GM03348 (cell line): ENCODE results near the gene PRSS36.
"Not testable (repeated sequence)": the region's sequence is repeated elsewhere in the genome, so short reads cannot be mapped to it uniquely, and the experiment has no call there.

Experiments used
- DNase-seq: peaks from one replicate; pipeline ENCODE4 v3.0.0; 2012; ENCODE audit warnings: low spot score

PRSS36 gene

DNA sequence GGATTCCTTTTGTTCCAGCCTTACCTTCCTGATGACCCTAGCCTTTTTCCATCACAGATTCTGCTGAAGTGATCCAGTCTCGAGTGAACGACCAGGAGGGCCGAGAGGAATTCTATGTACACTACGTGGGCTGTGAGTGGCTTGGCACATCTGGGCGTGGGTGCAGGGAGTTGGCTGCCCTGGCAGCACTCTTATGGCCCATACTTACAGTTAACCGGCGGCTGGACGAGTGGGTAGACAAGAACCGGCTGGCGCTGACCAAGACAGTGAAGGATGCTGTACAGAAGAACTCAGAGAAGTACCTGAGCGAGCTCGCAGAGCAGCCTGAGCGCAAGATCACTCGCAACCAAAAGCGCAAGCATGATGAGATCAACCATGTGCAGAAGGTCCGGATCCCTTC is 29.7 kb downstream of the PRSS36 start:
- no peak for DNase-seq

DNA sequence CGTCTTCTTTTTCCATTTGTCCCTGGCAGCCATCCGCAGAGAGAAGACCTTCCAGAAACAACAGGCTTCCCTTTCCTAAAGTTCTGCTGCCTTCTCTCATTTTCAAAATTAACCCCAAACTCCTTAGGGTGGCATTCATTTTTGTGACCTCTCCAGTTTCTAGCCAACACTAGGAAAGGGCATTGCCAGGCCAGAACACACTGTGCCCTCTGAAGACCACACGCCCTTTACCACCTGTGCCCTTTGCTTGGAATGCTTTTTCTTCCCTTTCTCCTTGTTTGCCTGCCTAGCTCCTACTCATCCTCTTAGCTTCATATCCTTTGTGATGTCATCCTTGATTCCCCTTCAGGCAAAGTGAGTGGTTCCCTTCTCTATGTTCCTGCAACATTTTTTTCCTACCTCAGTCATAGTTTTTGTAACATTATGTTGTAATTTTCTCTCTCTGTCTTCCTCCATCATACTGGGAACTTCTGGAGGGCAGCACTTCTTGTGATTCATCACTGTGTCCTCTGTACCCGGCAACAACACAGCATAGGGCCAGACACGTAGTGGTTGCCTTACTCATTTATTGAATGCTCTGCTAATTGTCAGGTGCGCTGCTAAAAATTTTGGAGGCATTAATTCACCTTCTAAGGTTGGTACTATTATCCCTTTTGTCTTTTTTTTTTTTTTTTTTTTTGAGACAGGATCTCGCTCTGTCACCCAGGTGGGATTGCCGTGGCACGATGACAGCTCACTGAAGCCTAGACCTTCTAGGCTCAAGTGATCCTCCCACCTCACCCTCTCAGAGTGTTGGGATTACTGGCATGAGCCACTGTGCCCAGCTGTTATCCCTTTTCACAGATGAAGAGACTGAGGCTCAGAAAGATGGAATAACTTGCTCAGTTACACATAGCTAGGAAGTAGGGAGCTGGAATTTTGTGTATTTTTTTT is 31.4 kb downstream of the PRSS36 start:
- DNase-seq, result peak; percentile 50

DNA sequence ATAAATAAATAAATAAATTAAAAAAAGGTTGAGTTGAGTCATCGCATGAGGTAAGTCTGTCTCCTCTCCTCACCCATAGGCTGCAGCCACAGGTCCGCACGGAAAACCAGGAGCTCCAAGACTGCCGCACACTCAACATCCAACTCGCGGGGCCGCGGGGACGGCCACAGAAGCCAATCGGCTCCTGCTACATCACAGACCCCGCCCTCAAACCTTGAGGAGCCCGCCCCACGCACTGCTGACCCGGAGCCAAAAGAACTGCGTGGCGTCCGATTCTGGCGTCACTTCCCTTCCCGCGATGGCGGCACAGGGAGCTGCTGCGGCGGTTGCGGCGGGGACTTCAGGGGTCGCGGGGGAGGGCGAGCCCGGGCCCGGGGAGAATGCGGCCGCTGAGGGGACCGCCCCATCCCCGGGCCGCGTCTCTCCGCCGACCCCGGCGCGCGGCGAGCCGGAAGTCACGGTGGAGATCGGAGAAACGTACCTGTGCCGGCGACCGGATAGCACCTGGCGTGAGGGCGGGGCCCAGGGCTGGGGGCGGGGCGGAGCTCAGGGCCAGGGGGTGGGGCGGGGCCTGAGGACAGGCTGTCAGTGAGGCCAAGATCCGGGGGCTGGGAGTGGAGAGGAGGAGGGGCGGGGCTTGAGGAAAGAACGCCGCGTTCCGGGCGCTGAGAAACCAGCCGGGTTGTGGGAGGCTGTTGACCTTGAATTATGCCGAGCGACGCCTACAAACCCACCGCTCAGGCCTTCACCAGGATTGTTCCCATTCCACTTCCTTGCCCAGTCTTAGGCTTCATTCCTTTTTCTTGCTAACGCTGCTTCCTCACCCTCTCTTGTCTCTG is 32.3 kb downstream of the PRSS36 start, which contains the start of gene KAT8:
KAT8 (plus strand) TSS at position 281 of the 839 bp plus-strand sequence; CDS start at position 299, 18 bp downstream.
- peak; percentile 97 for DNase-seq

DNA sequence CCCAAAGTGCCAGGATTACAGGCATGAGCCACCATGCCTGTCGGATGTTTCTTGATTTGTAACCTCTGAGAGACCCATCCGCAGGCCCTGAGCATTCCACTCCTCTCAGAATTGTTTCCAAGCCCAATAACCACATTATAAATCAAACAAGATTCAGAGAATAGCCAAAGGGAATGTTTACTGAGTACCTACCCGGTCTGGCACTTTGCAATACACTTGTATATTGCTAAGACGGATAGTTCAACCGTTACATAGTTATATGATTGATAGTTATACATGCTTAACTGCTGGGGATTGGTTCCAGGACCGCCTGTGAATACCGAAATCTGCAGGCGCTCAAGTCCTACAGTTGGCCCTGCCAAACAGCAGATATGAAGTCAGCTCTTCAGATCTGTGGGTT is 35.4 kb downstream of the PRSS36 start:
- no peak for DNase-seq

DNA sequence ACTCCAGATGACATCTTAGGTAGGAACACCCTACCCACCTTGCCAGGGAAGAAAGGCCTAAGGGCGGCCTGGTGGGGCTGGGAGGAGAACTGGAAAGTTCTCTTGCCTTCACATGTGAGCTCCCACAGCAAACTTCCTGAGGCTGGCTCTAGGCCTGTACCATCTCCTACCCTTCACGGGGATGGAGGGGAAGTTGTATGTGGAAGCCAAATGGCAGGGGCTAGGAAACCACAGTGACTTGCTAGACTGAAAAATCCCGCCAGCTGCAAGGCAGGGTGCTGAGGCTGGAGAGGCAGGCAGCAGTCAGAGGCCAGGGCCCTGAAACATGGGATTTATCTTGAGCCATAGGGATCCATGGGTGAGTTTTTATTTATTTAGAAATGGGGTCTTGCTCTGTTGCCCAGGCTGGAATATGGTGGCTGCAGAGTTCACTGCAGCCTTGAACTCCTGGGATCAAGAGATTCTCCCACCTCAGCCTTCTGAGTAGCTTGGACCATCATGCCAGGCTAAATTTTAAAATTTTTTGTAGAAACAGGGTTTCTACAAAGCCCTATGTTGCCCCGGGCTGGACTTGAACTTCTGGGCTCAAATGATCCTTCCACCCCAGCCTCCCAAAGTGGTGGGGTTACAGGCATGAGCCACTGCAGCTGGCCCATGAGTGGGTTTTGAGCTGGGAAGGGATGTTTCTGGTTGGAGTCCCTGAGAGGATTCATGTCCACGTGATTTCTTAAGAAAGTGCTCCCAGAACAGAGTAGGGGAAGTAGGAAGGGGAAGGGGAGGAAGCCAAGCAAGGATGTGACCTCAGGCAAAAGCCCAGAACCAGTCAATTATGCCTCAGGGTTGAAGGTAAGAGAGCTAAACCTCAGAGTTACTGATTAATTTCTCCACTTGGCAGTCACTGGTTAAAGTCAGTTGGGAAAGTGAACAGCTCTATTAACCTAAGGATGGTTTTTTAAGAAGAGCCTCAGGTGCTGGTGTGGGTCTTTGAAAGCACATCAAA is 36.4 kb downstream of the PRSS36 start:
- no peak for DNase-seq

DNA sequence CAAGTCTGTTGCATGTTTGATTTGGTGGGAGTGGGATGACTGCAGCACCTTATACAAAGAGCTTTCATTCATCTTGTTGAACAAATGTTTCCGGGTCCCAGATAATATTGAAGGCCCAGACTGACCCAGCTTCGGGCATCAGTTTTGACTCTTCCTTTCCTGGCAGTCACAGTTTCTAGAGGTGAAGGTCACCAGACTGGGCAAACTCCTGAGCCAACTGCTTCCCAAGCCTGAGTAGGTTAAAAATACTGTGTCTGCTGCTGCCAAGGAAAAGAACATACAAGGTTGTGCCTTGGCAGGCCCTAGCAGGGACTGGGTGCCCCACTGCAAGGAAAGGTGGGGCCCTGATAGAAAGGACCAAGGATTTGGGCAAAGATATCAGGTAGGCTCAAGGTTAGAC is 37.2 kb downstream of the PRSS36 start:
- no peak for DNase-seq

DNA sequence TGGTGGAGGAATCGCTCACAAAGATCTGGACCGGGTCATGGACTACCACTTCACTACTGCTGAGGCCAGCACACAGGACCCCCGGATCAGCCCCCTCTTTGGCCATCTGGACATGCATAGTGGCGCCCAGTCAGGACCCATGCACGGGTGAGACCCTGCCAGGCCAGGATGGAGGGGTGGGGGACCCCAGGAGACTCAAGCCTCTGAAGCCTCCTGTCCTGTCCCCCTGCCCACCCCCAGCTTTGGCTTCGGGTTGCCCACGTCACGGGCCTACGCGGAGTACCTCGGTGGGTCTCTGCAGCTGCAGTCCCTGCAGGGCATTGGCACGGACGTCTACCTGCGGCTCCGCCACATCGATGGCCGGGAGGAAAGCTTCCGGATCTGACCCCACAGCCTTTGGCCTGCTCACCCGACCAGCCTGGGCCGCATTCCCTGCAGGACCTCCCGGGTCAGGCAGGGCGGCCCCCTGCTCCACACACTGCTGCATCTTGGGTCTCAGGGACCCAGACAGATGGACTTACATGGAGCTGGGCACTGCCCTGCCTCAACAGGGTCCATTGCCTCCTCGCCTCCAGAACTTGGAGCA is 37.9 kb downstream of the PRSS36 start:
- DNase-seq, result no peak

DNA sequence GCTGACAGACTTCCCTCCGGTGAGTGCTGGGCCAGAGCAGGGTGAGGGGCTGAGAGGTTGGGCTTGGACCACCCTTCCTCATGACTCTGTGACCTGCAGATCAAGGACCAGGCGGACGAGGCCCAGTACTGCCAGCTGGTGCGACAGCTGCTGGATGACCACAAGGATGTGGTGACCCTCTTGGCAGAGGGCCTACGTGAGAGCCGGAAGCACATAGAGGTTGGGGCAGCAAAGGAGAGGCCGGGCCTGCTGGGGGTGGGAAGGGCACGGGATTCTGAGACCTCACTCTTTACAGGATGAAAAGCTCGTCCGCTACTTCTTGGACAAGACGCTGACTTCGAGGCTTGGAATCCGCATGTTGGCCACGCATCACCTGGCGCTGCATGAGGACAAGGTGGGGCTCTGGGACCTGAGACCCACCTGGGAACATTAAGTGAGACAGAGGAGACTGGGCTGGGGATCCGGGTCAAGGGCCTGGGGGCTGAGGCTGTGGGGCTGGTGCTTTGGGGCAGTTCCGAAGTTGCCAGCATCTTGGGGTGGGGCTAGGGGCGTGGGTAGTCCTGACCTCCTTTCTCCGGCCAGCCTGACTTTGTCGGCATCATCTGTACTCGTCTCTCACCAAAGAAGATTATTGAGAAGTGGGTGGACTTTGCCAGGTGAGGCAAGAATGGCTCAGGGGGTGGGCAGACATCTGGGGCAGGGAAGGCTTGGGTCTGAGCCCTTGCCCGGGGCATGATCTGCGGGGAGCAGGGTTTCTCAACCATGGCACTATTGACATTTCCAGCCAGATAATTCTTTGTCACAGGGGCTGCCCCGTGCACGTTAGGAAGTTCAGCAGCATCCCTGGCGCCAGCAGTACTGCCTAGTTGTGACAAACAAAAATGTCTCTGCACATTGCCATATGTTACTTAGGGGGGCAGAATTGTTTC is 39.5 kb downstream of the PRSS36 start:
- no peak for DNase-seq

DNA sequence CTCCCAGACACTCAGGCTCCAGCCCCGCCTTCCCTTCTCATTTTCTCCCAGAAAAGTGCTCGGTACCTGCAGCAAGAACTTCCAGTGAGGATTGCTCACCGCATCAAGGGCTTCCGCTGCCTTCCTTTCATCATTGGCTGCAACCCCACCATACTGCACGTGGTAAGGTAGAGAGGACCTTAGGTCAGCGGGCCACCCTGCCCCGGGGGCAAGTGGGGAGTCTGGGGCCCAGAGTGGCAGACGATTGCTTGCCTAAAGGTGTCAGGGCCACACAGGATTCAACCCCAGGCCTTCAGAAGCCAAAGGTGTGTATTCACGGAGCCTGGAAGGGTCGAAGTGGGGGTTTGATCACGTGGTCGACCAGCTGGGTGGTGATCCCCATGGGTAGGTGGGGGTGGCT is 40.2 kb downstream of the PRSS36 start:
- DNase-seq, result no peak

DNA sequence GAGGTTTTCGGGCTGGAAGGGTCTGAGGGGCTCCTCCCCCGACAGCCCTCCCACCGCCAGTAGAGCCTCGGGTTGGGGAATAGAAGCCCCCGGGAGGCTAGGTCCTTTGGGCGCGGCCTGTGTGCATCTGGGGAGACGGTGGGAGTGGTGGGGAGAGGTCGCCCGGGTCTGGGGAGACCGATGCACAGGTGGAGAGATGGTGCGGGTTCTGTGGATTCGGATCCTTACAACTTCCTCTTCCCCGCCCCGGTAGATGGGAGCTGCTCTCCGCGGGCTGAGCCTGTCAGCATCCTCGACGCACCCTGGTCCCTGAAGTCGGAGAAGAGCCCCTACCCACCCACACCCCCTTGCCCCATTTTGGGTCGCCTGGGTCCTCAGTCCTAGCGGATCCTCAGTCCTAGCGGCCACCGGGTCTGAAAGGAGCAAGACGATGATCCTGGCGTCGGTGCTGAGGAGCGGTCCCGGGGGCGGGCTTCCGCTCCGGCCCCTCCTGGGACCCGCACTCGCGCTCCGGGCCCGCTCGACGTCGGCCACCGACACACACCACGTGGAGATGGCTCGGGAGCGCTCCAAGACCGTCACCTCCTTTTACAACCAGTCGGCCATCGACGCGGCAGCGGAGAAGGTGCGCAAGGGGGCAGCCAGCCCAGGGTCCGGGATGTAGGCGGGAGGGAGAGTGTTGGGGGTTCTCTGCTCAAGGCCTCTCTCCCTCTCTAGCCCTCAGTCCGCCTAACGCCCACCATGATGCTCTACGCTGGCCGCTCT is 40.9 kb downstream of the PRSS36 start:
- DNase-seq, result no peak

DNA sequence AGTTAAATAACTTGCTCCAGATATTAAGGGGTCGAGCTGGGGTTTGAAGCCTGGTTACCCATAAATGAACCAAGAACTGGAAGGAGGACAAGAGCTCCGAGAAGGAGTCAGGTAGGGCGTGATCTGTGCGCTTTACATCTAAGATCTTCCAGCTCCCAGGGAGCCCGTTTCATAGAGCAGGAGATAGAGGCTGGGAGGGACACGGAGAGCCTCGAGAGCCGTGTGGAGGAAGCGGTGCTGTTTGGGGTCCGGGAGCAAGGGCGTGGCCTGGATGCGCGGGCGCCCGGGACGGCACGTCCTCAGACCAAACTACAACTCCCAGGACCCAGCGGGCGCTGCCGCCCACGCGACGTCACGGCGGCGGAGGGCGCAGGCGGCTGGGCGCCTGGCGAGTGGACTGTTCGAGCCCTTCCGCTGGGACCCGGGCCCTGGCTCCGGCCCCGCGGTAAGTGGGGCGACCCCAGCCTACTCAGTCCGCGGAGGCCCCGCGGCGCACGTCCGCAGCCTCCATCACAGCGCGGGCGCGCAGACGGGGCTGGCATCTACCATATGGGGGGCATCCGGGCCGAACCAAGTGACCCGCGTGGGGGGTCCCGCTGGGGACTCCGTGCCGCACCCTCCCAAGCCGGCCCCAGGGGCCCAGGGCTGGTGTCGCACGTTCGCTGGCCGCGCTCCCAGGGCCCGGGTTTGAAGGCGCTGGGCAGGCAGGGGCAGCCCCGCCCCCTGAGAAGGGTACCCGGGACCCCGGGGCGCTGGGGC is 41.7 kb downstream of the PRSS36 start, which contains the start of gene BCKDK:
BCKDK (plus strand) TSS at position 352 of the 759 bp plus-strand sequence. CDS start 838 bp downstream, outside the sequence.
- peak; percentile 95 for DNase-seq

DNA sequence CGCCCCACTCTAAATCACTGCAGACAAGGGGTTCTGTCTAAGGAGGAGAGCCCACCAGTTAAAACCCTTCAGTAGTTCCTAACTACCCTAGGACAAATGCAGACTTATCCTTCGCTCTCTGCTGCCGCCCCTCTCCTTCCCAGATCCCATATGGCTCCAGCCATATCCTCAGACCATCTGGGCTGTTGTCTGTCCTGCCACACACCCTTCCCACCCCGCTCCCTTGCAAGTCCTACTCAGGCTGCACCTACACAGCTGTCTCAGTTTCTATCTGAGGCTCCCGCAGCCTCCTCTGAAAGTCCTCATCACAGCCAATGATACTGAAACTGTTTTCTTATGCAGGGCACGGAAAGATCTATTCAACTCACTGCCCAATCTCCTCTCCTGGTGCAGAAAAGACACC is 42.4 kb downstream of the PRSS36 start:
- no peak for DNase-seq

DNA sequence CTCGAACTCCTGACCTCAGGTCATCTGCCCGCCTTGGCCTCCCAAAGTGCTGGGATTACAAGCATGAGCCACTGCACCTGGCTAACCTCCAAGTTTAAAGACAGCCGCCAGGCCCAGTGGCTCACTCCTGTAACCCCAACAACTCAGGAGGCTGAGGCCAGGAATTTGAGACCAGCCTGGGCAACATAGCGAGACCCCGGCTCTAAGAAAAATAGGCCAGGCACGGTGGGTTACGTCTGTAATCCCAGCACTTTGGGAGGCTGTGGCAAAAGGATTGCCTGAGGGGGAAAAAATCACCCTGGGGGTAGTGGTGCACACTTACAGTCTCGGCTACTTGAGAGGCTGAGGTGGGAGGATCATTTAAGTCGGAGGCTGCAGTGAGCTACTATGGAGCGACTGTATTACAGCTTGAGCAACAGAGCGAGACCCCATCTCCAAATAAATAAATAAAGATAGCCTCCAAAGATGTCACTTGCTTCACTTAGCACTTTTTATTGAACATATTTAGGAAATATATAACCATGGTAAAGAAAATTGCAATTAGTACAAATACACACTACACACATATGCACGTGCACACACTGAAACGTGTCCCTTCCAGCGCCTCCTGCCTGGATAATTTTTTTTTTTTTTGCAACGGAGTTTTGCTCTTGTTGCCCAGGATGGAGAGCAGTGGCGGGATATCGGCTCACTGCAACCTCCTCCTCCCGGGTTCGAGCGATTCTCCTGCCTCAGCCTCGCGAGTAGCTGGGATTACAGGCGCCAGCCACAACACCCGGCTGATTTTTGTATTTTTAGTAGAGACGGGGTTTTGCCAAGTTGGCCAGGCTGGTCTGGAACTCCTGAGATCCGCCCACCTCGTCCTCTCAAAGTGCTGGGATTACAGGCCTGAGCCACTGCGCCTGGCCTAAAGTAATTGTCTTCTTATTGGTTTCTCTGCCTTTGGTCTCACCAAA is 43.1 kb downstream of the PRSS36 start:
- DNase-seq, result no peak

DNA sequence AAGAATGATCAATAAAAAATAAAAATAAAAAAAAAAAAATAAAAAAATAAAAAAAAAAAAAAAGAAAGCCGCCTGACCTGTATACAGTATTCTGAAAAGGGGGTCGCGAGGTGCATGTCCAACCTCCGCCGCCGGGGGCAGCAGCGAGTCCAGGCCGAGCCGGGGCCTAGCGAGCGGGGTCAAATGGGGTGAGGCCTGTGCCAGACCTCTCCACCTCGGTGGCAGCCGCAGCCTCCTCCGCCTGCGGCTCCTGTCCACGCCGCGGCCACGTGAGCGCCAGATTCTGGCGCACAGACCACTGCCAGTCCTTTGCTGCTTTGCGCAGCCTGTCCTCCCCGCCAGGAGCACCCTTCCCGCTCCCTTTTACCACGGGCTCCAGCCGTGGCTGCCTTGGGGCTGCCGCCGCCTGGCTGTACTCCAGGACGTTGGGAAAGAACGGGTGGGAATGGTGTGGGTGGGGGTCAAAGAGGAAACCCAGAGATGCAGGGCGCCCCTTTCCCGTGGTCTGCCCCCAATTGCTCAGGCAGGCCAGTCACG is 44.1 kb downstream of the PRSS36 start:
- peak; percentile 89 for DNase-seq

DNA sequence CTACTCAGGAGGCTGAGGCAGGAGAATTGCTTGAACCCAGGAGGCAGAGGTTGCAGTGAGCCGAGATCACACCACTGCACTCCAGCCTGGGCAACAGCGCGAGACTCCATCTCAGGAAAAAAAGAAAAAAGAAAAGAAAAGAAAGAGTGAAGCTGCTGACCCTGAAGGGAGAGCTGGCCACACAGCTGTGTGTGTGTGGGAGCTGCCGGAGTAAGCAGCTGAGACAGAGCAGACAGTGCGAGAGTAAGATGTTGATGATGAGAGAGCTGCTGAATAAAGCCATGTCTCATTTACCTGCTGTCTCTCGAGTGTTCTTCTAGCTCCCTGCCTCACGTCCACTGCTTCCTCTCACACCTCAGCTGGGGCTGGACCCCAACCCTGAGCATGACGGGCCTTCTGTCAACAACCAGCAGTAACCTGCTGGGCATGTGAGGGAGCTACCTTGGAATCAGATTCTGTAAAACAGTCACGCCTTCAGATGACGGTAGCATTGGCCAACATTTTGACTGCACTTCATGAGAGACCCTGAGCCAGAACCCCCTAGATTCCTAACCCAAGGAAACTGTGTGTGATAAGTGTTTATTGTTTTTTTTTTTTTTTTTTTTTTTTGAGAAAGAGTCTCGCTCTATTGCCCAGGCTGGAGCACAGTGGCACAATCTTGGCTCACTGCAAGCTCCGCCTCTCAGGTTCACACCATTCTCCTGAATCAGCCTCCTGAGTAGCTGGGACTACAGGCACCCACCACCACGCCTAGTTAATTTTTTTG is 48.8 kb downstream of the PRSS36 start:
- DNase-seq, result not testable (repeated sequence)
